Trophoblast cell (in vitro differentiated cells and primary cell): ENCODE results near the gene LRCH4.

Experiments used
- DNase-seq, 2 donors: peaks; one replicate each; pipeline ENCODE4 v3.0.0-alpha.2; 2016
- H2AFZ ChIP-seq: 2 replicates; pipeline ENCODE4 v1.6.1; 2013; ENCODE audit warnings: low read length, moderate library complexity, mild to moderate bottlenecking; ENCODE audit not compliant: insufficient read depth, poor library complexity
- H2AK5ac ChIP-seq: 2 replicates; pipeline ENCODE4 v1.6.1; 2013; ENCODE audit warnings: mild to moderate bottlenecking, low read length
- H2BK120ac ChIP-seq: 2 replicates; pipeline ENCODE4 v1.6.1; 2013; ENCODE audit warnings: low read length, mild to moderate bottlenecking, moderate library complexity; ENCODE audit not compliant: insufficient read depth, poor library complexity
- H2BK12ac ChIP-seq: 2 replicates; pipeline ENCODE4 v1.6.1; 2013; ENCODE audit warnings: mild to moderate bottlenecking, low read length, moderate library complexity
- H2BK5ac ChIP-seq: 2 replicates; pipeline ENCODE4 v1.6.1; 2013; ENCODE audit warnings: low read length, low read depth, moderate library complexity, mild to moderate bottlenecking; ENCODE audit not compliant: poor library complexity
- H3K14ac ChIP-seq: 2 replicates; pipeline ENCODE4 v1.6.1; 2013; ENCODE audit warnings: mild to moderate bottlenecking, low read length
- H3K18ac ChIP-seq: 2 replicates; pipeline ENCODE4 v1.6.1; 2013; ENCODE audit warnings: mild to moderate bottlenecking, low read length
- H3K23ac ChIP-seq: 2 replicates; pipeline ENCODE4 v1.6.1; 2013; ENCODE audit warnings: low read length
- H3K27ac ChIP-seq: 2 replicates; pipeline ENCODE4 v1.5.1; 2013; ENCODE audit warnings: low read depth, mild to moderate bottlenecking, inconsistent platforms, low read length, moderate library complexity
- H3K27me3 ChIP-seq: 2 replicates; pipeline ENCODE4 v1.6.1; 2013; ENCODE audit warnings: inconsistent platforms, mild to moderate bottlenecking, low read length, moderate library complexity; ENCODE audit not compliant: insufficient read depth
- H3K36me3 ChIP-seq, 2 experiments: 1 replicate in 1 of 2; 2 replicates in 1 of 2; pipeline ENCODE4 v1.6.1; 2013; ENCODE audit warnings: low read length in 2 of 2, mild to moderate bottlenecking in 2 of 2, moderate library complexity in 1 of 2; ENCODE audit not compliant: insufficient read depth in 2 of 2, control insufficient read depth in 1 of 2
- H3K4ac ChIP-seq: 2 replicates; pipeline ENCODE4 v1.6.1; 2013; ENCODE audit warnings: low read depth, mild to moderate bottlenecking, low read length, moderate library complexity
- H3K4me1 ChIP-seq, 2 experiments: 1 replicate in 1 of 2; 2 replicates in 1 of 2; pipeline ENCODE4 v1.6.1; 2013; ENCODE audit warnings: low read length in 2 of 2, mild to moderate bottlenecking in 2 of 2, moderate library complexity in 1 of 2; ENCODE audit not compliant: insufficient read depth in 2 of 2, control insufficient read depth in 1 of 2
- H3K4me2 ChIP-seq: 2 replicates; pipeline ENCODE4 v1.6.1; 2013; ENCODE audit warnings: inconsistent platforms, mild to moderate bottlenecking, low read length, moderate library complexity
- H3K4me3 ChIP-seq: 2 replicates; pipeline ENCODE4 v1.5.1; 2013; ENCODE audit warnings: mild to moderate bottlenecking, low read depth, low read length, inconsistent platforms
- H3K79me1 ChIP-seq: one replicate; pipeline ENCODE4 v1.6.1; 2013; ENCODE audit warnings: low read length
- H3K79me2 ChIP-seq: 2 replicates; pipeline ENCODE4 v1.6.1; 2013; ENCODE audit warnings: low read length, mild to moderate bottlenecking; ENCODE audit not compliant: control insufficient read depth, insufficient read depth, poor library complexity
- H3K9ac ChIP-seq: 2 replicates; pipeline ENCODE4 v1.6.1; 2013; ENCODE audit warnings: mild to moderate bottlenecking, low read length
- H3K9me3 ChIP-seq: 2 replicates; pipeline ENCODE4 v1.6.1; 2013; ENCODE audit warnings: low read depth, mild to moderate bottlenecking, control low read depth, inconsistent platforms, low read length; ENCODE audit not compliant: insufficient read depth
- H4K12ac ChIP-seq: 2 replicates; pipeline ENCODE4 v1.6.1; 2013; ENCODE audit warnings: low read depth, mild to moderate bottlenecking, low read length, moderate library complexity
- H4K8ac ChIP-seq: 2 replicates; pipeline ENCODE4 v1.6.1; 2013; ENCODE audit warnings: low read depth, mild to moderate bottlenecking, low read length, moderate library complexity
- H4K91ac ChIP-seq: one replicate; pipeline ENCODE4 v1.6.1; 2013; ENCODE audit warnings: low read depth, mild to moderate bottlenecking, low read length, moderate library complexity
- WGBS: extraction: QIAGEN DNeasy Blood & Tissue Kit; methylation state at CpG from one replicate; pipeline ENCODE4 v1.1.7; 2013; ENCODE audit warnings: missing lambda C conversion rate; ENCODE audit not compliant: insufficient read length, insufficient coverage; ENCODE audit errors: extremely low coverage; 5-methylcytosine and 5-hydroxymethylcytosine counted together

Gene LRCH4

GRCh38 chr7:100613412-100614175 is 27.7 kb upstream of the LRCH4 start:
- Histone ChIP-seq H3K4me3 (no peak overlapping the region), H2BK12ac (no peak overlapping the region), H3K4me2 (no peak overlapping the region), H3K79me2 (peaks cover 2% of the 10 kb centered on the region), H3K14ac (no peak overlapping the region), H3K36me3 (peaks cover 2% of the 10 kb centered on the region in 2 experiments), H3K27me3 (no peaks in the 10 kb centered on the region), H3K9ac (no peak overlapping the region), H3K23ac (no peak overlapping the region), H3K9me3 (no peaks in the 10 kb centered on the region), H3K79me1 (no peaks in the 10 kb centered on the region), H4K8ac (no peak overlapping the region), H3K18ac (no peak overlapping the region), H2AK5ac (no peak overlapping the region), H3K27ac (no peak overlapping the region), H3K4ac (no peak overlapping the region), H2BK120ac (no peak overlapping the region), H4K91ac (no peak overlapping the region), H3K4me1 (peaks cover 3 to 9% of the 10 kb centered on the region in 2 experiments), H4K12ac (no peak overlapping the region), H2AFZ (no peak overlapping the region), H2BK5ac (no peak overlapping the region)
- no CpG with 5 or more reads among the region's 13 CpGs for WGBS
- no peak for DNase-seq

GRCh38 chr7:100612730-100613390 is 26.9 kb upstream of the LRCH4 start:
- H3K79me1 ChIP-seq, result no peaks in the 10 kb centered on the region
- peak overlapping the region; percentile 77 for H3K4me3 ChIP-seq
- no CpG with 5 or more reads among the region's 29 CpGs for WGBS
- H3K9me3 ChIP-seq, result no peaks in the 10 kb centered on the region
- H4K8ac ChIP-seq, result peak overlapping the region; percentile 51
- H3K9ac ChIP-seq, result peak overlapping the region; percentile 20
- peaks cover 3 to 9% of the 10 kb centered on the region in 2 experiments for H3K4me1 ChIP-seq
- H3K18ac ChIP-seq, result peak overlapping the region; percentile 35
- peak overlapping the region; percentile 21 for H2AFZ ChIP-seq
- peak in 1 of 2 donors; percentile 7 for DNase-seq
- H3K23ac ChIP-seq, result no peak overlapping the region
- H4K91ac ChIP-seq, result peak overlapping the region; percentile 36
- peaks cover 2% of the 10 kb centered on the region for H3K79me2 ChIP-seq
- peak overlapping the region; percentile 86 for H3K4me2 ChIP-seq
- peak overlapping the region; percentile 74 for H3K14ac ChIP-seq
- peak overlapping the region; percentile 54 for H4K12ac ChIP-seq
- H2BK12ac ChIP-seq, result no peak overlapping the region
- peak overlapping the region; percentile 10 for H2BK120ac ChIP-seq
- peaks cover 2% of the 10 kb centered on the region in 2 experiments for H3K36me3 ChIP-seq
- H3K27ac ChIP-seq, result no peak overlapping the region
- H3K4ac ChIP-seq, result peak overlapping the region; percentile 44
- peak overlapping the region; percentile 20 for H2AK5ac ChIP-seq
- no peak overlapping the region for H2BK5ac ChIP-seq
- no peaks in the 10 kb centered on the region for H3K27me3 ChIP-seq

GRCh38 chr7:100611983-100612729 is 26.2 kb upstream of the LRCH4 start, which contains the start of gene MOSPD3:
Gene MOSPD3, plus strand, starts transcription at chr7:100612540. Its CDS starts 252 bp downstream, at chr7:100612792.
- peak within 1 kb of the TSS; percentile 74 for H3K14ac ChIP-seq
- H3K4me3 ChIP-seq, result peak within 1 kb of the TSS; percentile 78
- H2BK5ac ChIP-seq, result peak within 1 kb of the TSS; percentile 38
- no peaks in the 10 kb centered on the region for H3K79me1 ChIP-seq
- peak within 1 kb of the TSS; percentile 89 for H4K8ac ChIP-seq
- peak within 1 kb of the TSS; percentile 86 for H3K4me2 ChIP-seq
- H3K4me1 ChIP-seq, result peaks cover 3 to 9% of the 10 kb centered on the region in 2 experiments
- peak within 1 kb of the TSS; percentile 85 for H4K12ac ChIP-seq
- H3K18ac ChIP-seq, result peak within 1 kb of the TSS; percentile 85
- peak within 1 kb of the TSS; percentile 65 for H2AFZ ChIP-seq
- no peaks in the 10 kb centered on the region for H3K9me3 ChIP-seq
- H3K9ac ChIP-seq, result peak within 1 kb of the TSS; percentile 86
- peak within 1 kb of the TSS; percentile 89 for H3K27ac ChIP-seq
- peak within 1 kb of the TSS; percentile 47 for H3K4ac ChIP-seq
- no peak within 1 kb of the TSS for H2BK12ac ChIP-seq
- H3K36me3 ChIP-seq, result peaks cover 2 to 5% of the 10 kb centered on the region in 2 experiments
- WGBS, result no CpG with 5 or more reads among the region's 61 CpGs
- H4K91ac ChIP-seq, result peak within 1 kb of the TSS; percentile 74
- H2BK120ac ChIP-seq, result peak within 1 kb of the TSS; percentile 53
- peaks cover 2% of the 10 kb centered on the region for H3K79me2 ChIP-seq
- peak; percentile 99 to 100 for DNase-seq
- no peak within 1 kb of the TSS for H3K23ac ChIP-seq
- peak within 1 kb of the TSS; percentile 20 for H2AK5ac ChIP-seq
- no peaks in the 10 kb centered on the region for H3K27me3 ChIP-seq

GRCh38 chr7:100609958-100610357 is 24.0 kb upstream of the LRCH4 start:
- H2BK12ac ChIP-seq, result no peak overlapping the region
- peaks cover 4 to 5% of the 10 kb centered on the region in 2 experiments for H3K36me3 ChIP-seq
- H3K14ac ChIP-seq, result no peak overlapping the region

More at GRCh38 chr7:100609958-100610357, 24.0 kb upstream of the LRCH4 start:
- Histone ChIP-seq H4K12ac (no peak overlapping the region), H3K4ac (no peak overlapping the region), H3K27me3 (no peaks in the 10 kb centered on the region), H3K9ac (no peak overlapping the region), H4K8ac (no peak overlapping the region), H3K27ac (no peak overlapping the region), H4K91ac (no peak overlapping the region), H2AK5ac (no peak overlapping the region), H2BK5ac (no peak overlapping the region), H3K23ac (no peak overlapping the region), H2BK120ac (no peak overlapping the region), H3K79me2 (peaks cover 2% of the 10 kb centered on the region), H3K79me1 (no peaks in the 10 kb centered on the region), H3K18ac (no peak overlapping the region), H2AFZ (no peak overlapping the region), H3K4me1 (peaks cover 8 to 20% of the 10 kb centered on the region in 2 experiments), H3K9me3 (no peaks in the 10 kb centered on the region), H3K4me2 (no peak overlapping the region), H3K4me3 (no peak overlapping the region)
- WGBS, result no CpG with 5 or more reads among the region's 5 CpGs
- no peak for DNase-seq
